B cell (primary cell): ENCODE measurements around the gene EDARADD. TPM values are rescaled to one million over a fixed set of nuclear protein-coding genes. Genes with fewer than 3 reads are reported as not detected.
"Not testable (repeated sequence)": the region's sequence is repeated elsewhere in the genome, so short reads cannot be mapped to it uniquely, and the experiment has no call there.

Experiments used
- ATAC-seq: fragments of 200-7000 bp; cut with Tn5 transposase; one replicate; pipeline ENCODE4 v1.10.0; 2021; ENCODE audit warnings: low read depth, mild to moderate bottlenecking, moderate number of reproducible peaks, moderate library complexity
- CTCF ChIA-PET: fragments of 350-600 bp; sonication (Branson Sonifier 250); formaldehyde crosslinking; loops from one replicate; lab custom pipeline; 2021; ENCODE audit warnings: antibody characterized with exemption, inconsistent platforms; lab: Charles Lee
- POLR2A ChIA-PET: fragments of 350-600 bp; sonication (Branson Sonifier 250); formaldehyde crosslinking; loops from one replicate; lab custom pipeline; 2021; ENCODE audit warnings: antibody characterized with exemption; lab: Charles Lee
- DNase-seq: peaks from one replicate; pipeline ENCODE4 v3.0.0; 2013
- H2AFZ ChIP-seq: 2 replicates; pipeline ENCODE4 v1.6.1; 2012; ENCODE audit warnings: mild to moderate bottlenecking, low read depth, low read length; ENCODE audit not compliant: insufficient read depth, poor library complexity, severe bottlenecking
- H3K27ac ChIP-seq, 2 donors: 1 replicate in 1 of 2; 2 replicates in 1 of 2; pipeline ENCODE4 v1.5.1; 2012 to 2013; ENCODE audit warnings: low read length in 2 of 2, mild to moderate bottlenecking in 2 of 2, moderate library complexity in 1 of 2
- H3K27me3 ChIP-seq, 4 experiments: fragments of 200-600 bp in 1 of 4; sonication (generic) in 1 of 4; replicated peaks in 1 of 4; 1 replicate in 2 of 4; 2 replicates in 2 of 4; pipeline versions ENCODE4 v1.6.1 to v1.7.0; 2013 to 2016; ENCODE audit warnings: low read length in 3 of 4, mild to moderate bottlenecking in 2 of 4, mixed read lengths in 1 of 4, moderate library complexity in 1 of 4; ENCODE audit not compliant: insufficient read depth in 4 of 4, control insufficient read depth in 3 of 4; ENCODE audit errors: control extremely low read depth in 1 of 4
- H3K36me3 ChIP-seq, 2 experiments: replicated peaks in 1 of 2; 1 replicate in 1 of 2; 2 replicates in 1 of 2; pipeline versions ENCODE4 v1.6.1 to v1.7.1; 2013; ENCODE audit warnings: low read length in 1 of 2; ENCODE audit not compliant: insufficient read depth in 2 of 2, control insufficient read depth in 1 of 2; ENCODE audit errors: control extremely low read depth in 1 of 2, extremely low read depth in 1 of 2
- H3K4me1 ChIP-seq, 2 donors: fragments of 200-600 bp in 1 of 2; sonication (generic) in 1 of 2; 1 replicate in 1 of 2; 2 replicates in 1 of 2; pipeline versions ENCODE4 v1.5.1 to v1.6.1; 2013 to 2017; ENCODE audit warnings: low read length in 2 of 2; ENCODE audit not compliant: control insufficient read depth in 2 of 2, insufficient read depth in 2 of 2
- H3K4me2 ChIP-seq: replicated peaks from 2 replicates; pipeline ENCODE3; 2012; ENCODE audit warnings: mild to moderate bottlenecking, low read depth, low read length; ENCODE audit not compliant: poor library complexity, severe bottlenecking
- H3K4me3 ChIP-seq, 5 experiments: fragments of 200-600 bp in 1 of 5; sonication (generic) in 1 of 5; 1 replicate in 3 of 5; 2 replicates in 2 of 5; pipeline versions ENCODE4 v1.5.1 to v1.7.0; 2011 to 2016; ENCODE audit warnings: low read length in 4 of 5, mild to moderate bottlenecking in 4 of 5, low read depth in 2 of 5, control low read depth in 1 of 5, moderate library complexity in 1 of 5; ENCODE audit not compliant: insufficient read depth in 1 of 5; ENCODE audit errors: control extremely low read depth in 1 of 5, extremely low read depth in 1 of 5
- H3K79me2 ChIP-seq: fragments of 200-600 bp; sonication (generic); one replicate; pipeline ENCODE4 v1.6.0; 2016; ENCODE audit warnings: low read length; ENCODE audit not compliant: control insufficient read depth, insufficient read depth
- H3K9ac ChIP-seq: fragments of 200-600 bp; sonication (generic); 2 replicates; pipeline ENCODE4 v1.6.1; 2017; ENCODE audit warnings: mild to moderate bottlenecking, low read length, moderate library complexity
- H3K9me3 ChIP-seq, 3 donors: one replicate each; pipeline versions ENCODE4 v1.6.1 to v1.7.1; 2013; ENCODE audit warnings: low read length in 2 of 3; ENCODE audit not compliant: control insufficient read depth in 2 of 3, insufficient read depth in 1 of 3; ENCODE audit errors: control extremely low read depth in 1 of 3
- H4K20me1 ChIP-seq: 2 replicates; pipeline ENCODE4 v1.6.0; 2012; ENCODE audit warnings: mild to moderate bottlenecking, low read length; ENCODE audit not compliant: insufficient read depth, control insufficient read depth, poor library complexity, severe bottlenecking
- H3K27ac Mint-ChIP-seq: one replicate; pipeline ENCODE4 v1.8.0; 2021; ENCODE audit warnings: mixed read lengths
- H3K27me3 Mint-ChIP-seq: one replicate; pipeline ENCODE4 v1.8.0; 2021; ENCODE audit warnings: mixed read lengths
- H3K4me1 Mint-ChIP-seq: one replicate; pipeline ENCODE4 v1.8.0; 2021; ENCODE audit warnings: mixed read lengths
- H3K4me3 Mint-ChIP-seq: one replicate; pipeline ENCODE4 v1.8.0; 2021; ENCODE audit warnings: mixed read lengths
- H3K9me3 Mint-ChIP-seq: one replicate; pipeline ENCODE4 v1.8.0; 2022; ENCODE audit warnings: mixed read lengths; ENCODE audit not compliant: insufficient read depth
- CTCF ChIP-seq: fragments of 200-600 bp; IDR thresholded peaks from one replicate; pipeline ENCODE4 v1.8.0; 2022; ENCODE audit warnings: antibody characterized with exemption, mild to moderate bottlenecking
- EZH2 ChIP-seq: IDR thresholded peaks from 2 replicates; pipeline ENCODE4 v1.6.1; 2012; ENCODE audit warnings: borderline replicate concordance, low read depth, mild to moderate bottlenecking, moderate library complexity, low read length; ENCODE audit not compliant: insufficient read depth, poor library complexity, severe bottlenecking
- WGBS: methylation state at CpG from one replicate; pipeline ENCODE4 v1.1.5; 2013; ENCODE audit warnings: missing lambda C conversion rate; ENCODE audit not compliant: insufficient coverage; 5-methylcytosine and 5-hydroxymethylcytosine counted together
- intact Hi-C: fragments of 100-400 bp; cut with micrococcal nuclease; formaldehyde crosslinking; loops from one replicate; pipeline ENCODE4 v1.10.0; 2022
- polyA plus RNA-seq: library from polyadenylated mRNA; depleted of rRNA; stranded (reverse); fragments of >200 nt; gene quantifications from 2 replicates; pipeline ENCODE4 v1.2.3, GENCODE V29; 2012
- total RNA-seq, 2 donors: library from RNA; stranded (reverse); fragments of 120-200 nt in 1 of 2; gene quantifications; 1 replicate in 1 of 2; 2 replicates in 1 of 2; pipeline versions ENCODE4 v1.2.3 to v1.2.4, GENCODE V29; 2013 to 2022

Gene EDARADD
- total and polyA plus RNA-seq, 2 donors (not counting 1 experiment from before 2014, with no cell fraction given): 0.15 TPM; not detected in 1

GRCh38 chr1:236484310-236484971 lies 90.4 kb downstream of the EDARADD start:
- CTCF ChIA-PET: interaction anchor here (0.6 to 1.0 kb wide), 3 partner anchors 28 to 377 kb away, joined by 3 read pairs; no protein-coding TSS in a partner anchor
- H3K27ac ChIP-seq: no peak overlapping the region
- H3K9me3 ChIP-seq: no peaks in the 10 kb centered on the region
- no peak overlapping the region for H2AFZ ChIP-seq
- DNase-seq (no peak), ATAC-seq (no peak)
- no peak overlapping the region for H3K9ac ChIP-seq
- TF ChIP-seq CTCF: no peak
- TF ChIP-seq EZH2: no peak
- no peak overlapping the region for H3K4me2 ChIP-seq
- POLR2A ChIA-PET: no interaction called here
- Mint-ChIP-seq H3K27me3 (peaks cover 8% of the 10 kb centered on the region), H3K9me3 (no peaks in the 10 kb centered on the region), H3K4me3 (no peak overlapping the region), H3K27ac (no peak overlapping the region), H3K4me1 (no peaks in the 10 kb centered on the region)
- H3K27me3 ChIP-seq: no peaks in the 10 kb centered on the region
- H4K20me1 ChIP-seq: no peaks in the 10 kb centered on the region
- H3K79me2 ChIP-seq: no peaks in the 10 kb centered on the region
- H3K4me3 ChIP-seq: no peak overlapping the region
- 97% methylated on average over 14 of the region's 14 CpGs for WGBS
- H3K36me3 ChIP-seq: no peaks in the 10 kb centered on the region
- intact Hi-C loops: no loop called here
- H3K4me1 ChIP-seq: no peaks in the 10 kb centered on the region

GRCh38 chr1:236486356-236487002 lies 92.4 kb downstream of the EDARADD start:
- intact Hi-C loops: no loop called here
- POLR2A ChIA-PET: no interaction called here
- H3K36me3 ChIP-seq: no peaks in the 10 kb centered on the region
- no peak overlapping the region for H3K4me2 ChIP-seq
- Mint-ChIP-seq H3K27me3 (peaks cover 19% of the 10 kb centered on the region), H3K27ac (no peak overlapping the region), H3K4me1 (no peaks in the 10 kb centered on the region), H3K9me3 (no peaks in the 10 kb centered on the region), H3K4me3 (no peak overlapping the region)
- H3K79me2 ChIP-seq: no peaks in the 10 kb centered on the region
- 92% methylated on average over 4 of the region's 4 CpGs for WGBS
- TF ChIP-seq EZH2: no peak
- TF ChIP-seq CTCF: no peak
- no peak overlapping the region for H3K4me3 ChIP-seq
- no peaks in the 10 kb centered on the region for H3K9me3 ChIP-seq
- no peak overlapping the region for H3K9ac ChIP-seq
- no peaks in the 10 kb centered on the region for H3K4me1 ChIP-seq
- H3K27me3 ChIP-seq: peaks cover 0 to 7% (median 2%) of the 10 kb centered on the region in 4 experiments
- ATAC-seq: no peak
- H4K20me1 ChIP-seq: no peaks in the 10 kb centered on the region
- H3K27ac ChIP-seq: no peak overlapping the region
- no peak overlapping the region for H2AFZ ChIP-seq
- CTCF ChIA-PET: interaction anchor here (0.7 to 8.4 kb wide), 2 partner anchors 88 to 379 kb away, joined by 3 to 174 read pairs; no protein-coding TSS in a partner anchor
- DNase-seq: no peak

GRCh38 chr1:236489161-236489560 lies 95.1 kb downstream of the EDARADD start:
- H3K9ac ChIP-seq, H3K4me2 ChIP-seq, H3K79me2 ChIP-seq, H3K36me3 ChIP-seq, H3K27ac ChIP-seq, H3K27ac Mint-ChIP-seq, H3K4me3 ChIP-seq, H3K4me1 Mint-ChIP-seq, DNase-seq, H2AFZ ChIP-seq, intact Hi-C loops, H4K20me1 ChIP-seq, ATAC-seq, H3K4me1 ChIP-seq, H3K4me3 Mint-ChIP-seq, H3K9me3 Mint-ChIP-seq, H3K9me3 ChIP-seq: not testable (repeated sequence)
- POLR2A ChIA-PET: interaction anchor here (0.6 kb wide), 1 partner anchor 8 kb away, joined by 3 read pairs; no protein-coding TSS in a partner anchor
- peaks cover 31% of the 10 kb centered on the region for H3K27me3 Mint-ChIP-seq
- WGBS: no CpG with 5 or more reads among the region's 3 CpGs
- peaks cover 0 to 10% (median 6%) of the 10 kb centered on the region in 4 experiments for H3K27me3 ChIP-seq
- CTCF ChIA-PET: interaction anchor here (0.7 to 8.4 kb wide), 6 partner anchors 8 to 381 kb away, joined by 3 to 174 read pairs (median 4); no protein-coding TSS in a partner anchor
